Gastrocnemius medialis (tissue), 4 donors: Measurements from ENCODE around the gene VKORC1L1. TPM values are rescaled to one million over a fixed set of nuclear protein-coding genes. Genes with fewer than 3 reads are reported as not detected.

Experiments
- ATAC-seq, 2 donors: fragments of 150-250 bp; one replicate each; pipeline ENCODE4 v1.9.1; 2016
- DNase-seq, 2 donors: peaks; one replicate each; pipeline ENCODE4 v3.0.0-alpha.2; 2019
- H3K27ac ChIP-seq, 4 donors: fragments of 200-600 bp; sonication (generic); 1 replicate in 1 of 4; 2 replicates in 3 of 4; pipeline ENCODE4 v1.5.1; 2016 to 2018; ENCODE audit warnings: mild to moderate bottlenecking in 2 of 4, moderate library complexity in 1 of 4
- H3K27me3 ChIP-seq, 3 donors: fragments of 200-600 bp; sonication (generic) in 2 of 3; 1 replicate in 1 of 3; 2 replicates in 2 of 3; pipeline versions ENCODE4 v1.5.1 to v1.6.0; 2016 to 2019; ENCODE audit warnings: mild to moderate bottlenecking in 1 of 3, moderate library complexity in 1 of 3
- H3K36me3 ChIP-seq, 2 donors: fragments of 200-600 bp; sonication (generic) in 1 of 2; one replicate each; pipeline ENCODE4 v1.5.1; 2017 to 2018
- H3K4me1 ChIP-seq, 2 donors: fragments of 200-600 bp; sonication (generic) in 1 of 2; one replicate each; pipeline ENCODE4 v1.5.1; 2016 to 2017; ENCODE audit warnings: mild to moderate bottlenecking in 2 of 2
- H3K4me3 ChIP-seq, 4 donors: fragments of 200-600 bp; sonication (generic) in 3 of 4; 1 replicate in 1 of 4; 2 replicates in 3 of 4; pipeline ENCODE4 v1.5.1; 2016 to 2019; ENCODE audit warnings: mild to moderate bottlenecking in 2 of 4
- H3K9me3 ChIP-seq, 3 donors: fragments of 200-600 bp; sonication (generic) in 2 of 3; 1 replicate in 1 of 3; 2 replicates in 2 of 3; pipeline ENCODE4 v1.5.1; 2016 to 2019
- CTCF ChIP-seq, 5 experiments: fragments of 450-650 bp in 3 of 5; fragments of 200-600 bp in 2 of 5; sonication (generic) in 2 of 5; IDR thresholded peaks in 4 of 5; conservative IDR thresholded peaks in 1 of 5; 1 replicate in 4 of 5; 2 replicates in 1 of 5; pipeline ENCODE4 v1.5.1; 2016 to 2019; ENCODE audit warnings: antibody characterized with exemption in 5 of 5, mild to moderate bottlenecking in 3 of 5, moderate library complexity in 3 of 5
- POLR2A ChIP-seq, 2 donors: fragments of 450-650 bp; IDR thresholded peaks; one replicate each; pipeline ENCODE4 v1.6.1; 2017; ENCODE audit warnings: antibody characterized with exemption in 2 of 2, mild to moderate bottlenecking in 2 of 2, moderate library complexity in 2 of 2
- in situ Hi-C, 4 donors: fragments of 200-750 bp; cut with MboI; loops; one replicate each; pipeline versions ENCODE4 v1.15.0 to v1.8.0; 2017; ENCODE audit warnings: low sequenced_read_pairs in 4 of 4
- intact Hi-C: fragments of 100-400 bp; cut with DNase I; formaldehyde crosslinking; loops from one replicate; pipeline ENCODE4 v1.15.1; 2023; ENCODE audit warnings: low total_unique reads
- total RNA-seq, 4 donors: library from RNA; depleted of rRNA; stranded (reverse); fragments of >200 nt; gene quantifications; one replicate each; pipeline versions ENCODE4 v1.1.0 to v1.2.3, GENCODE V29; 2016

The VKORC1L1 gene
- total RNA-seq, 4 donors from 2014 or later: 11.5 to 17.5 (median 14.9) TPM

GRCh38 chr7:65967361-65968155, 94.7 kb downstream of the VKORC1L1 start:
- Histone ChIP-seq H3K27me3 (no peaks in the 10 kb centered on the region), H3K4me3 (no peak overlapping the region), H3K36me3 (peaks cover 4 to 97% of the 10 kb centered on the region in 2 donors), H3K27ac (no peak overlapping the region), H3K4me1 (no peaks in the 10 kb centered on the region), H3K9me3 (no peaks in the 10 kb centered on the region)
- no peak for TF ChIP-seq POLR2A (IDR thresholded peaks at IDR 0.05)
- TF ChIP-seq CTCF (IDR thresholded peaks at IDR 0.05 in 4 of 5, conservative IDR thresholded peaks at IDR 0.05 in 1 of 5): no peak
- intact Hi-C loops: no loop called here
- in situ Hi-C loops: no loop called here
- DNase-seq: no peak
- no peak for ATAC-seq

- DNase-seq: no peak
Observed at GRCh38 chr7:65968256-65969185, 95.6 kb downstream of the VKORC1L1 start.

GRCh38 chr7:65971021-65971420, 98.1 kb downstream of the VKORC1L1 start:
- intact Hi-C loops (no loop called here), in situ Hi-C loops (no loop called here)
- H3K36me3 ChIP-seq: peaks cover 0 to 88% of the 10 kb centered on the region in 2 donors
- ATAC-seq (no peak), DNase-seq (no peak)
- no peaks in the 10 kb centered on the region for H3K27me3 ChIP-seq
- H3K27ac ChIP-seq: no peak overlapping the region
- no peak for TF ChIP-seq POLR2A (IDR thresholded peaks at IDR 0.05)
- no peak for TF ChIP-seq CTCF (IDR thresholded peaks at IDR 0.05 in 4 of 5, conservative IDR thresholded peaks at IDR 0.05 in 1 of 5)
- H3K9me3 ChIP-seq: no peaks in the 10 kb centered on the region
- no peak overlapping the region for H3K4me3 ChIP-seq
- H3K4me1 ChIP-seq: no peaks in the 10 kb centered on the region

More at GRCh38 chr7:65968256-65969185, 95.6 kb downstream of the VKORC1L1 start:
- no peak overlapping the region for H3K27ac ChIP-seq
- no peaks in the 10 kb centered on the region for H3K4me1 ChIP-seq
- no peak for ATAC-seq
- no peak overlapping the region for H3K4me3 ChIP-seq
- TF ChIP-seq POLR2A (IDR thresholded peaks at IDR 0.05) (no peak), CTCF (IDR thresholded peaks at IDR 0.05 in 4 of 5, conservative IDR thresholded peaks at IDR 0.05 in 1 of 5) (no peak)
- H3K27me3 ChIP-seq: no peaks in the 10 kb centered on the region
- in situ Hi-C loops: no loop called here
- H3K9me3 ChIP-seq: no peaks in the 10 kb centered on the region
- intact Hi-C loops: no loop called here
- peaks cover 4 to 97% of the 10 kb centered on the region in 2 donors for H3K36me3 ChIP-seq

GRCh38 chr7:65972976-65973375, 100.1 kb downstream of the VKORC1L1 start:
- ATAC-seq: no peak
- intact Hi-C loops: no loop called here
- in situ Hi-C loops: no loop called here
- H3K4me1 ChIP-seq: no peaks in the 10 kb centered on the region
- H3K9me3 ChIP-seq: no peaks in the 10 kb centered on the region
- DNase-seq: no peak
- peaks cover 0 to 69% of the 10 kb centered on the region in 2 donors for H3K36me3 ChIP-seq
- no peak overlapping the region for H3K4me3 ChIP-seq
- no peaks in the 10 kb centered on the region for H3K27me3 ChIP-seq
- TF ChIP-seq POLR2A (IDR thresholded peaks at IDR 0.05) (no peak), CTCF (IDR thresholded peaks at IDR 0.05 in 4 of 5, conservative IDR thresholded peaks at IDR 0.05 in 1 of 5) (no peak)
- H3K27ac ChIP-seq: no peak overlapping the region
